ENCODE measurements around the gene KLHL15.
"Not testable (repeated sequence)": the region's sequence is repeated elsewhere in the genome, so short reads cannot be mapped to it uniquely, and the experiment has no call there.

Gene KLHL15

GRCh38 chrX:24014388-24015018 lies 12.5 kb downstream of the KLHL15 start:
- DNase-seq: no peak

GRCh38 chrX:24012266-24012665 lies 14.7 kb downstream of the KLHL15 start:
- DNase-seq: no peak

GRCh38 chrX:24005867-24006266 lies 21.1 kb downstream of the KLHL15 start:
- DNase-seq: no peak

- DNase-seq: no peak
These were observed 22.0 kb downstream of the KLHL15 start for GRCh38 chrX:24005028-24005427.

GRCh38 chrX:24002792-24003191 lies 24.2 kb downstream of the KLHL15 start:
- no peak for DNase-seq

- no peak for DNase-seq
These were observed 24.8 kb downstream of the KLHL15 start for GRCh38 chrX:24002167-24002566.

- no peak for DNase-seq
These were observed 27.3 kb downstream of the KLHL15 start for GRCh38 chrX:23999671-24000070.

- DNase-seq: no peak
These were observed 33.9 kb downstream of the KLHL15 start for GRCh38 chrX:23993012-23993633.

GRCh38 chrX:23992431-23992830 lies 34.6 kb downstream of the KLHL15 start:
- no peak for DNase-seq

- DNase-seq: no peak
These were observed 36.5 kb downstream of the KLHL15 start for GRCh38 chrX:23990455-23990854.

GRCh38 chrX:23989689-23990088 lies 37.3 kb downstream of the KLHL15 start:
- no peak for DNase-seq

GRCh38 chrX:23982891-23983290 lies 44.1 kb downstream of the KLHL15 start:
- no peak for DNase-seq

GRCh38 chrX:23981711-23982110 lies 45.3 kb downstream of the KLHL15 start:
- no peak for DNase-seq

- no peak for DNase-seq
These were observed 45.8 kb downstream of the KLHL15 start for GRCh38 chrX:23981222-23981621.

- DNase-seq: no peak
These were observed 47.0 kb downstream of the KLHL15 start for GRCh38 chrX:23980011-23980441.

GRCh38 chrX:23978491-23978890 lies 48.5 kb downstream of the KLHL15 start:
- DNase-seq: no peak

- not testable (repeated sequence) for DNase-seq
These were observed 61.4 kb downstream of the KLHL15 start for GRCh38 chrX:23965630-23966029.

GRCh38 chrX:23964191-23964590 lies 62.8 kb downstream of the KLHL15 start:
- no peak for DNase-seq

- DNase-seq: peak; percentile 67 to 85
These were observed 67.2 kb downstream of the KLHL15 start for GRCh38 chrX:23959781-23960180.

GRCh38 chrX:23954396-23954795 lies 72.6 kb downstream of the KLHL15 start:
- DNase-seq: no peak

GRCh38 chrX:23953908-23954269 lies 73.1 kb downstream of the KLHL15 start:
- peak; percentile 1 to 5 for DNase-seq

GRCh38 chrX:23952984-23953907 lies 73.7 kb downstream of the KLHL15 start:
- DNase-seq: peak; percentile 45 to 50

- DNase-seq: no peak
These were observed 74.6 kb downstream of the KLHL15 start for GRCh38 chrX:23952391-23952790.

GRCh38 chrX:23945206-23945605 lies 81.8 kb downstream of the KLHL15 start:
- no peak for DNase-seq
